Peyer's patch (tissue), 4 donors: Measurements from ENCODE around the gene CDH4.

Experiments
- POLR2A ChIP-seq, 2 donors: fragments of 450-650 bp; IDR thresholded peaks; one replicate each; pipeline ENCODE4 v1.5.1; 2017; ENCODE audit warnings: antibody characterized with exemption in 2 of 2, mild to moderate bottlenecking in 2 of 2, moderate library complexity in 2 of 2
- TF ChIP-seq, protein P1 (sequence below), 6 experiments: fragments of 450-650 bp in 4 of 6; fragments of 200-600 bp in 2 of 6; sonication (generic) in 1 of 6; IDR thresholded peaks; one replicate each; pipeline ENCODE4 v1.5.1; 2017 to 2019; ENCODE audit warnings: antibody characterized with exemption in 6 of 6, mild to moderate bottlenecking in 3 of 6, moderate library complexity in 1 of 6

DNA sequence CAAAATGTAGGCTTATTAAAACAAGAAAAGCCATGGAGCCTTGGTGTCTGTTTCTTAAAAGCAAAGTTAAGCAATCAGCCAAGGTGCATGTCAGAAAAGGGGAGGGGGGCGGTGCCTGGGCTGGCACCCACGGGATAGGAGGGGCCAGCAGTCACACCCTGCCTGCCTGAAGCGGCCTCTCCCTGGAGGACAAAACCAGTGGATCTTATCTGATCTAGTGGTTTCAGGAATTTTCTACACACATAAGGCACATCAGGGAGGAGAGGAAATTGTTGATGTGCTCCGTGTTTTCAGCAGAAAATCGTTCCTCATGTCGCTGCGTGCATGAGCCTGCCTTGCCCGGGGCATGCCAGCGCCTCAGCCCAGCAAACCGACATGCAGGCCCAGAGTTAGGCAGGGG lies 537.3 kb downstream of the CDH4 start:
- TF ChIP-seq POLR2A (IDR thresholded peaks at IDR 0.05): no peak
- TF ChIP-seq, protein P1, sequence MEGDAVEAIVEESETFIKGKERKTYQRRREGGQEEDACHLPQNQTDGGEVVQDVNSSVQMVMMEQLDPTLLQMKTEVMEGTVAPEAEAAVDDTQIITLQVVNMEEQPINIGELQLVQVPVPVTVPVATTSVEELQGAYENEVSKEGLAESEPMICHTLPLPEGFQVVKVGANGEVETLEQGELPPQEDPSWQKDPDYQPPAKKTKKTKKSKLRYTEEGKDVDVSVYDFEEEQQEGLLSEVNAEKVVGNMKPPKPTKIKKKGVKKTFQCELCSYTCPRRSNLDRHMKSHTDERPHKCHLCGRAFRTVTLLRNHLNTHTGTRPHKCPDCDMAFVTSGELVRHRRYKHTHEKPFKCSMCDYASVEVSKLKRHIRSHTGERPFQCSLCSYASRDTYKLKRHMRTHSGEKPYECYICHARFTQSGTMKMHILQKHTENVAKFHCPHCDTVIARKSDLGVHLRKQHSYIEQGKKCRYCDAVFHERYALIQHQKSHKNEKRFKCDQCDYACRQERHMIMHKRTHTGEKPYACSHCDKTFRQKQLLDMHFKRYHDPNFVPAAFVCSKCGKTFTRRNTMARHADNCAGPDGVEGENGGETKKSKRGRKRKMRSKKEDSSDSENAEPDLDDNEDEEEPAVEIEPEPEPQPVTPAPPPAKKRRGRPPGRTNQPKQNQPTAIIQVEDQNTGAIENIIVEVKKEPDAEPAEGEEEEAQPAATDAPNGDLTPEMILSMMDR (IDR thresholded peaks at IDR 0.05): no peak
